HepG2 (cell line): Measurements from ENCODE around the gene EEA1. TPM values are rescaled to one million over a fixed set of nuclear protein-coding genes. Genes with fewer than 3 reads are reported as not detected.
A peak's percentile ranks its signal among the peaks of the same experiment; 100 is the strongest.

Experiments used
- ATAC-seq: fragments of 200-7000 bp; cut with Tn5 transposase; 3 replicates; pipeline ENCODE4 v1.9.1; 2020; ENCODE audit warnings: mild to moderate bottlenecking, moderate library complexity
- BruUV-seq: library from RNA; stranded (reverse); fragments of 400-500 nt; replicated peaks from 2 replicates; lab custom pipeline; 2021; lab: Mats Ljungman, UMichigan
- CTCF ChIA-PET: fragments of 300-600 bp; formaldehyde crosslinking; extraction: SDS; loops from one replicate; lab custom pipeline; 2021; ENCODE audit warnings: low total read pairs, inconsistent platforms, low intra/inter-chr PET ratio; lab: Yijun Ruan, JAX
- POLR2A ChIA-PET: fragments of 350-600 bp; sonication (Branson Sonifier 250); formaldehyde crosslinking; loops from one replicate; lab custom pipeline; 2020; ENCODE audit warnings: antibody characterized with exemption, inconsistent platforms; lab: Yijun Ruan, JAX
- DNase-seq: peaks from one replicate; pipeline ENCODE4 v3.0.0-alpha.2; 2015; ENCODE audit warnings: low spot score
- FAIRE-seq: peaks from 3 replicates; lab custom pipeline; 2011; peaks lifted over from hg19 to GRCh38; lab: Jason Lieb, UNC
- H2AFZ ChIP-seq: one replicate; pipeline ENCODE4 v1.6.1; 2011; ENCODE audit warnings: low read length, inconsistent platforms
- H3K27ac ChIP-seq: fragments of 300-600 bp; 3 replicates; pipeline ENCODE4 v1.8.0; 2011; ENCODE audit warnings: mixed run types, mild to moderate bottlenecking, mixed read lengths, low read length, inconsistent platforms; ENCODE audit not compliant: insufficient read depth; ENCODE audit errors: extremely low read length
- H3K27me3 ChIP-seq, 2 experiments: fragments of 200-600 bp in 1 of 2; 2 replicates in 1 of 2; 3 replicates in 1 of 2; pipeline versions ENCODE4 v1.6.0 to v1.8.0; 2011; ENCODE audit warnings: low read length in 2 of 2, mild to moderate bottlenecking in 2 of 2, moderate library complexity in 2 of 2, inconsistent platforms in 1 of 2; ENCODE audit not compliant: insufficient read depth in 2 of 2, control insufficient read depth in 1 of 2
- H3K36me3 ChIP-seq, 2 experiments: fragments of 200-600 bp in 1 of 2; replicated peaks in 1 of 2; 2 replicates in 1 of 2; 3 replicates in 1 of 2; pipeline versions ENCODE4 v1.5.1 to v1.8.0; 2011; ENCODE audit warnings: low read length in 2 of 2, inconsistent platforms in 1 of 2; ENCODE audit not compliant: insufficient read depth in 2 of 2, control insufficient read depth in 1 of 2
- H3K4me1 ChIP-seq: 2 replicates; pipeline ENCODE4 v1.5.1; 2012; ENCODE audit warnings: low read length, inconsistent platforms; ENCODE audit not compliant: insufficient read depth
- H3K4me2 ChIP-seq: 2 replicates; pipeline ENCODE4 v1.6.0; 2011; ENCODE audit warnings: low read depth, low read length, inconsistent platforms
- H3K4me3 ChIP-seq, 3 experiments: fragments of 200-600 bp in 1 of 3; sonication (generic), shearing (Covaris generic) in 1 of 3; replicated peaks in 1 of 3; 2 replicates each; pipeline ENCODE4 v1.5.1; 2011 to 2016; ENCODE audit warnings: low read length in 3 of 3, inconsistent platforms in 2 of 3, low read depth in 2 of 3, mild to moderate bottlenecking in 2 of 3, control low read depth in 1 of 3, mixed read lengths in 1 of 3; ENCODE audit not compliant: insufficient read depth in 1 of 3
- H3K79me2 ChIP-seq: one replicate; pipeline ENCODE4 v1.6.1; 2011; ENCODE audit warnings: low read length, inconsistent platforms; ENCODE audit not compliant: insufficient read depth
- H3K9ac ChIP-seq: 2 replicates; pipeline ENCODE4 v1.6.0; 2011; ENCODE audit warnings: mild to moderate bottlenecking, low read depth, low read length, inconsistent platforms; ENCODE audit not compliant: insufficient read depth
- H3K9me3 ChIP-seq: 2 replicates; pipeline ENCODE4 v1.5.1; 2012; ENCODE audit warnings: mild to moderate bottlenecking, low read length
- H4K20me1 ChIP-seq: 2 replicates; pipeline ENCODE4 v1.6.0; 2011; ENCODE audit warnings: inconsistent platforms, mild to moderate bottlenecking, low read length, moderate library complexity; ENCODE audit not compliant: insufficient read depth
- ARNT2 ChIP-seq: sonication (generic); formaldehyde crosslinking; IDR thresholded peaks from 2 replicates; pipeline ENCODE4 v1.8.0; 2022; ENCODE audit warnings: mild to moderate bottlenecking, low read depth, missing genetic modification reagents, moderate library complexity
- ATF7 ChIP-seq, 2 experiments: fragments of 450-650 bp in 1 of 2; sonication (generic) in 1 of 2; formaldehyde crosslinking in 1 of 2; IDR thresholded peaks; 2 replicates each; pipeline versions ENCODE4 v1.4.0 to v1.6.1; 2016 to 2020; ENCODE audit warnings: antibody characterized with exemption in 1 of 2, mild to moderate bottlenecking in 1 of 2, missing genetic modification reagents in 1 of 2
- CREB1 ChIP-seq, 2 experiments: fragments of 450-650 bp in 1 of 2; IDR thresholded peaks; 2 replicates each; pipeline ENCODE4 v1.6.1; 2016 to 2017; ENCODE audit warnings: control low read depth in 1 of 2, mild to moderate bottlenecking in 1 of 2, missing compliant biosample characterization in 1 of 2, missing genetic modification characterization in 1 of 2
- CREBL2 ChIP-seq: sonication (generic); formaldehyde crosslinking; IDR thresholded peaks from 2 replicates; pipeline ENCODE4 v1.8.1; 2023; ENCODE audit warnings: missing genetic modification reagents, mild to moderate bottlenecking, borderline replicate concordance
- E2F5 ChIP-seq: sonication (generic); formaldehyde crosslinking; conservative IDR thresholded peaks from 2 replicates; pipeline ENCODE4 v1.4.0; 2020; ENCODE audit warnings: missing genetic modification reagents
- IRF1 ChIP-seq: sonication (generic); formaldehyde crosslinking; IDR thresholded peaks from 2 replicates; pipeline ENCODE4 v1.4.0; 2020; ENCODE audit warnings: low read depth, mild to moderate bottlenecking, missing genetic modification reagents
- NPAS2 ChIP-seq: sonication (generic); formaldehyde crosslinking; IDR thresholded peaks from 2 replicates; pipeline ENCODE4 v1.8.0; 2022; ENCODE audit warnings: mild to moderate bottlenecking, missing genetic modification reagents, borderline replicate concordance
- PPARG ChIP-seq: conservative IDR thresholded peaks from 2 replicates; pipeline ENCODE4 v1.6.1; 2016; ENCODE audit warnings: missing biosample characterization, missing genetic modification reagents
- RBM39 ChIP-seq: fragments of 200-400 bp; formaldehyde crosslinking; IDR thresholded peaks from one replicate; pipeline ENCODE4 v1.6.1; 2018; ENCODE audit warnings: antibody characterized with exemption, mild to moderate bottlenecking, low read depth, low read length; ENCODE audit not compliant: poor library complexity, severe bottlenecking
- SIX1 ChIP-seq: sonication (generic); formaldehyde crosslinking; IDR thresholded peaks from 2 replicates; pipeline ENCODE4 v1.4.0; 2020; ENCODE audit warnings: missing genetic modification reagents, borderline replicate concordance
- SKIL ChIP-seq: sonication (generic); formaldehyde crosslinking; IDR thresholded peaks from 2 replicates; pipeline ENCODE4 v1.8.0; 2022; ENCODE audit warnings: missing genetic modification reagents, mild to moderate bottlenecking, moderate library complexity, borderline replicate concordance
- STAT5B ChIP-seq: sonication (generic); formaldehyde crosslinking; IDR thresholded peaks from 2 replicates; pipeline ENCODE4 v1.4.0; 2020; ENCODE audit warnings: missing genetic modification reagents
- TARDBP ChIP-seq: sonication (generic); formaldehyde crosslinking; IDR thresholded peaks from 2 replicates; pipeline ENCODE4 v1.8.0; 2022; ENCODE audit warnings: mild to moderate bottlenecking, missing genetic modification reagents
- ZFP90 ChIP-seq: sonication (generic); formaldehyde crosslinking; IDR thresholded peaks from 2 replicates; pipeline ENCODE4 v1.8.0; 2022; ENCODE audit warnings: missing genetic modification reagents, mild to moderate bottlenecking, inconsistent platforms, borderline replicate concordance
- ZNF276 ChIP-seq: sonication (generic); formaldehyde crosslinking; IDR thresholded peaks from 2 replicates; pipeline ENCODE4 v1.4.0; 2020; ENCODE audit warnings: mild to moderate bottlenecking, low read depth, missing genetic modification reagents
- ZNF780A ChIP-seq: sonication (generic); formaldehyde crosslinking; IDR thresholded peaks from 2 replicates; pipeline ENCODE4 v1.8.0; 2022; ENCODE audit warnings: mild to moderate bottlenecking, missing genetic modification reagents, moderate library complexity
- WGBS: methylation state at CpG from one replicate; pipeline ENCODE4 v1.1.6; 2017; ENCODE audit warnings: low lambda C conversion rate; 5-methylcytosine and 5-hydroxymethylcytosine counted together
- in situ Hi-C: cut with HindIII; loops from 2 replicates; pipeline ENCODE4 v1.10.0; 2017; ENCODE audit warnings: low pct_unique_long_range_greater_than_20kb; ENCODE audit not compliant: extremely low pct_ligation_motif_present
- intact Hi-C: fragments of 100-400 bp; cut with micrococcal nuclease; formaldehyde crosslinking; loops from one replicate; pipeline ENCODE4 v1.10.0; 2022; ENCODE audit not compliant: unreplicated experiment
- polyA plus RNA-seq, 8 experiments: library from polyadenylated mRNA; depleted of rRNA in 3 of 8; stranded (reverse) in 7 of 8; unstranded in 1 of 8; fragments of >200 nt; fragmentation: Illumina TruSeq in 4 of 8; extraction: Trizol in 4 of 8; gene quantifications; 2 replicates each; pipeline versions ENCODE4 v1.2.1 to v1.2.3, GENCODE V29; 2011 to 2016; ENCODE audit warnings: low read depth in 4 of 8, missing spikeins in 1 of 8, mixed read lengths in 1 of 8; ENCODE audit not compliant: insufficient read depth in 1 of 8
- total RNA-seq, 5 experiments: library from RNA; depleted of rRNA; stranded (reverse); fragments of >200 nt; fragmentation: Illumina TruSeq; extraction: Trizol; gene quantifications; 2 replicates each; pipeline ENCODE4 v1.2.3, GENCODE V29; 2016; ENCODE audit warnings: low read depth in 1 of 5

EEA1 gene
- total and polyA plus RNA-seq, 2 of the 13 experiments (the other 11 are each of a cell fraction or from before 2014, with no cell fraction given) = 5.0 to 19.3 TPM

GRCh38 chr12:92863251-92863650 lies 65.8 kb downstream of the EEA1 start (continued):
- no peak for TF ChIP-seq CREBL2 (CRISPR knock-in tag)
- no peak for TF ChIP-seq ARNT2 (CRISPR knock-in tag)
- no peak for TF ChIP-seq SIX1
- TF ChIP-seq TARDBP (CRISPR knock-in tag) = no peak
- no peak for TF ChIP-seq NPAS2 (CRISPR knock-in tag)
- no peak for TF ChIP-seq PPARG (CRISPR knock-in tag)

GRCh38 chr12:92861381-92861780 lies 67.7 kb downstream of the EEA1 start:
- Histone ChIP-seq H3K9me3 (no peaks in the 10 kb centered on the region), H3K36me3 (peaks cover 7 to 36% of the 10 kb centered on the region in 2 experiments; a peak in 4 of 5 replicates), H3K27ac (no peak overlapping the region), H3K4me2 (no peak overlapping the region), H2AFZ (no peak overlapping the region), H3K9ac (no peak overlapping the region), H3K79me2 (no peaks in the 10 kb centered on the region), H4K20me1 (no peaks in the 10 kb centered on the region), H3K4me1 (peaks cover 13% of the 10 kb centered on the region; the same call in 1 of the 2 replicates), H3K4me3 (no peak overlapping the region), H3K27me3 (no peaks in the 10 kb centered on the region)
- no TSS peak for BruUV-seq
- FAIRE-seq = no peak
- WGBS = over 99% methylated on average over 4 of the region's 4 CpGs
- DNase-seq = no peak
- ChIA-PET CTCF (no interaction called here), POLR2A (no interaction called here)
- in situ Hi-C loops = no loop called here
- intact Hi-C loops = no loop called here
- no peak for ATAC-seq
- TF ChIP-seq IRF1 (CRISPR knock-in tag) (no peak), E2F5 (no peak), STAT5B (no peak), RBM39 (no peak), CREB1 (IDR thresholded peaks at IDR 0.05) (peak; percentile 62; the same call in 1 of the 2 replicates), CREB1 (CRISPR knock-in tag; IDR thresholded peaks at IDR 0.05) (no peak), SKIL (no peak), ZNF276 (no peak), ZNF780A (no peak), ATF7 (IDR thresholded peaks at IDR 0.05) (peak; percentile 29; the same call in 1 of the 2 replicates), ATF7 (CRISPR knock-in tag; IDR thresholded peaks at IDR 0.05) (no peak), ZFP90 (no peak)
